DOHH2 (cell line): Measurements from ENCODE around the gene COQ9.

ENCODE experiments used
- H3F3A ChIP-seq: fragments of 200-600 bp; sonication (generic), shearing (Covaris generic); 2 replicates; pipeline ENCODE4 v1.6.0; 2016; ENCODE audit warnings: antibody characterized with exemption, mild to moderate bottlenecking; ENCODE audit not compliant: control insufficient read depth, insufficient read depth
- H3K27ac ChIP-seq: fragments of 200-600 bp; sonication (generic); 2 replicates; pipeline ENCODE4 v1.5.1; 2014; ENCODE audit warnings: low read depth, mild to moderate bottlenecking, low read length, moderate library complexity
- H3K27me3 ChIP-seq: fragments of 200-600 bp; sonication (generic); 2 replicates; pipeline ENCODE4 v1.6.1; 2014; ENCODE audit warnings: mild to moderate bottlenecking, low read length, mixed read lengths; ENCODE audit not compliant: control insufficient read depth
- H3K36me3 ChIP-seq: fragments of 200-600 bp; sonication (generic); 2 replicates; pipeline ENCODE4 v1.6.1; 2014; ENCODE audit warnings: mild to moderate bottlenecking, low read length, moderate library complexity, mixed read lengths; ENCODE audit not compliant: control insufficient read depth
- H3K4me1 ChIP-seq: fragments of 200-600 bp; sonication (generic); 2 replicates; pipeline ENCODE4 v1.6.1; 2014; ENCODE audit warnings: mild to moderate bottlenecking, low read length, mixed read lengths; ENCODE audit not compliant: control insufficient read depth
- H3K4me2 ChIP-seq: fragments of 200-600 bp; sonication (generic); 2 replicates; pipeline ENCODE4 v1.6.0; 2014; ENCODE audit warnings: mild to moderate bottlenecking, low read length, moderate library complexity
- H3K4me3 ChIP-seq: fragments of 200-600 bp; sonication (generic); 2 replicates; pipeline ENCODE4 v1.5.1; 2014; ENCODE audit warnings: mild to moderate bottlenecking, low read length, mixed read lengths
- H3K79me2 ChIP-seq: fragments of 200-600 bp; sonication (generic); 2 replicates; pipeline ENCODE4 v1.6.1; 2014; ENCODE audit warnings: mild to moderate bottlenecking, low read length, mixed read lengths; ENCODE audit not compliant: control insufficient read depth
- H3K9me2 ChIP-seq: fragments of 200-600 bp; sonication (generic); replicated peaks from 2 replicates; pipeline ENCODE4 v1.6.1; 2014; ENCODE audit warnings: mild to moderate bottlenecking, low read length, mixed read lengths; ENCODE audit not compliant: control insufficient read depth
- H3K9me3 ChIP-seq: fragments of 200-600 bp; sonication (generic); 2 replicates; pipeline ENCODE4 v1.6.1; 2014; ENCODE audit warnings: antibody characterized with exemption, low read length, mixed read lengths; ENCODE audit not compliant: control insufficient read depth, insufficient read depth
- H4K20me1 ChIP-seq: fragments of 200-600 bp; sonication (generic); 2 replicates; pipeline ENCODE4 v1.6.0; 2014; ENCODE audit warnings: low read depth, mild to moderate bottlenecking, antibody characterized with exemption, low read length, moderate library complexity; ENCODE audit not compliant: control insufficient read depth, insufficient read depth
- CTCF ChIP-seq: fragments of 200-600 bp; sonication (generic); IDR thresholded peaks from one replicate; pipeline ENCODE4 v1.5.1; 2014; ENCODE audit warnings: antibody characterized with exemption, mild to moderate bottlenecking, low read depth, low read length; ENCODE audit not compliant: poor library complexity, severe bottlenecking
- EZH2phosphoT487 ChIP-seq: fragments of 200-600 bp; sonication (generic); IDR thresholded peaks from 2 replicates; pipeline ENCODE4 v1.6.1; 2017; ENCODE audit warnings: borderline replicate concordance, mild to moderate bottlenecking, antibody characterized with exemption, low read length, moderate library complexity, mixed read lengths

COQ9 gene

DNA sequence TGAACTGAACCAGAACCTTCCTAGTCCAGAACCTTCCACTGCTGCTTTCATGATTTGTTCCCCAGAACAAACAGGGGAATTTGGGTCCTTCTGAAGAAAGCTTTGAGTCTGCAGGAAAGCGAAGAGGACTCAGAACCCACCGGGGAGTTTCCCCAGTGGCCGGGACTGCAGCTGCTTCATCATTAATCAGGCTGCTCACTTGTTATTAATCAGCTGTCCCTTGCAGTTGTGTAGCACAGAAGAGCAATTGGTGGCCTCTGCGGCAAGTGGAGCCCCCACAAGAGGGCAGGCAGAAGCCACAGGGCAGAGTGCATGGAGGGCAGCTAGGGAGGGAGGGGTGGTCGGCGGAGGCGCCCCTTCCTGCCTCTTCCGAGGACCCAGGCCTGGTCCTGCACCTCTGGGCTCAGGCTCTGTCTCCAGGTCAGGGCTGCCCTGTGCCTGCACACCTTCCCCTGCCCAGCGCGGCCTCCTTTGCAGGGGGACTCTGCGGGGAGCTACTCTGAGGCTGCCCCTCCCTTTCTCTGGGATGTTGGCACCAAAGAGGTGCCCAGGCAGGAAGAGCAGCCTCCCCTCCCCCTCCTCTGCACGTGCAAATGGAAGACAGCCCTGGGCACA lies 35.8 kb upstream of the COQ9 start:
- Histone ChIP-seq H3K36me3 (no peaks in the 10 kb centered on the region), H3K27ac (no peak overlapping the region), H4K20me1 (no peaks in the 10 kb centered on the region), H3K4me1 (peaks cover 21% of the 10 kb centered on the region), H3K27me3 (peaks cover 65% of the 10 kb centered on the region), H3K9me2 (no peaks in the 10 kb centered on the region), H3K4me3 (no peak overlapping the region), H3K9me3 (no peaks in the 10 kb centered on the region), H3K79me2 (no peaks in the 10 kb centered on the region), H3F3A (no peaks in the 10 kb centered on the region), H3K4me2 (no peak overlapping the region)
- no peak for TF ChIP-seq EZH2phosphoT487
- no peak for TF ChIP-seq CTCF

- TF ChIP-seq EZH2phosphoT487: no peak
- no peak for TF ChIP-seq CTCF
- H3K36me3 ChIP-seq: no peaks in the 10 kb centered on the region
- peaks cover 31% of the 10 kb centered on the region for H3K4me1 ChIP-seq
- no peaks in the 10 kb centered on the region for H4K20me1 ChIP-seq
- H3K9me3 ChIP-seq: no peaks in the 10 kb centered on the region
- H3K4me3 ChIP-seq: no peak overlapping the region
- no peaks in the 10 kb centered on the region for H3K79me2 ChIP-seq
- no peaks in the 10 kb centered on the region for H3K9me2 ChIP-seq
- peaks cover 66% of the 10 kb centered on the region for H3K27me3 ChIP-seq
- no peak overlapping the region for H3K27ac ChIP-seq
- no peak overlapping the region for H3K4me2 ChIP-seq
- H3F3A ChIP-seq: no peaks in the 10 kb centered on the region
Measured at GRCh38 chr16:57412584-57412983, 34.7 kb upstream of the COQ9 start.

DNA sequence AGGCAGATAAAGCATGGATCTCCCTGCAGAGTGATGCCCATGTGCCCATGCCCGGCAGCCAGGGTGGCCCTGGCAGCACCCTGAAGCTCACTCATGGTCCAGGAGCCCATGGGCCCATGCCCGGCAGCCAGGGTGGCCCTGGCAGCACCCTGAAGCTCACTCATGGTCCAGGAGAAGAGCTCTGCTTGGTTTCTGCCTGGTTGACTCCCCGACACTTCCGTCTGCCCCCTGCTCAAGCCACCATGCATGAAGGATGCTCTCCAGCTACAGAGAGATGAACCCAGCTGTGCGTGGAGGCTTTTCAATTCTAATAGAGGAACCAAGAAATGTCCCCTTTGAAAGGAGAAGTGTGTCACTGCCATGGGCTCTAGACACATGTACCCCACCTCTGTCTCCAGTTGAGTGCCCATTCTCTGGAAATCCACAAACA lies 34.0 kb upstream of the COQ9 start:
- Histone ChIP-seq H3K4me3 (peak overlapping the region; percentile 20; the same call in 1 of the 2 replicates), H3K27ac (no peak overlapping the region), H3K4me2 (peak overlapping the region; percentile 50), H3K36me3 (no peaks in the 10 kb centered on the region), H4K20me1 (no peaks in the 10 kb centered on the region), H3K27me3 (peaks cover 66% of the 10 kb centered on the region), H3F3A (no peaks in the 10 kb centered on the region), H3K9me3 (no peaks in the 10 kb centered on the region), H3K4me1 (peaks cover 31% of the 10 kb centered on the region), H3K79me2 (no peaks in the 10 kb centered on the region), H3K9me2 (no peaks in the 10 kb centered on the region)
- TF ChIP-seq CTCF (no peak), EZH2phosphoT487 (no peak)
